Measurements from ENCODE around the gene PNPLA5.

PNPLA5 gene

GRCh38 chr22:43923191-43923590, 31.4 kb upstream of the PNPLA5 start:
- no peak overlapping the region for H2AFZ ChIP-seq (ENCODE audit: low read depth, low read length)
- H4K20me1 ChIP-seq (ENCODE audit: insufficient read depth, low read length) = peaks cover 2% of the 10 kb centered on the region; the same call in 1 of the 2 replicates
- H3K4me1 ChIP-seq (ENCODE audit: insufficient read depth, low read length) = no peaks in the 10 kb centered on the region
- ATAC-seq (ENCODE audit: insufficient read depth, low read depth) (no peak), DNase-seq (no peak)
- H3K4me2 ChIP-seq (ENCODE audit: insufficient read depth, low read length) = no peak overlapping the region
- TF ChIP-seq EZH2 (IDR thresholded peaks at IDR 0.05; ENCODE audit: borderline replicate concordance, low read depth, low read length, severe bottlenecking) (no peak), CTCF (IDR thresholded peaks at IDR 0.05; ENCODE audit: borderline replicate concordance, extremely low read depth, low read length, poor library complexity, severe bottlenecking) (no peak)
- H3K4me3 ChIP-seq (ENCODE audit: low read depth in 1 of 2, low read length in 2 of 2) = no peak overlapping the region
- no peaks in the 10 kb centered on the region for H3K79me2 ChIP-seq (ENCODE audit: insufficient read depth, low read length)
- no peak overlapping the region for H3K9ac ChIP-seq (ENCODE audit: low read depth, low read length)
- H3K36me3 ChIP-seq (ENCODE audit: insufficient read depth, low read length) = no peaks in the 10 kb centered on the region
- H3K27me3 ChIP-seq (ENCODE audit: insufficient read depth, low read length, poor library complexity) = peaks cover 1% of the 10 kb centered on the region
- no peaks in the 10 kb centered on the region for H3K9me3 ChIP-seq (ENCODE audit: insufficient read depth, low read length, severe bottlenecking)
- no peak overlapping the region for H3K27ac ChIP-seq (ENCODE audit: low read length)

GRCh38 chr22:43922123-43922522, 30.3 kb upstream of the PNPLA5 start:
- DNase-seq (no peak), ATAC-seq (ENCODE audit: insufficient read depth, low read depth) (no peak)
- no peak overlapping the region for H3K27ac ChIP-seq (ENCODE audit: low read length)
- H3K4me1 ChIP-seq (ENCODE audit: insufficient read depth, low read length) = no peaks in the 10 kb centered on the region
- TF ChIP-seq EZH2 (IDR thresholded peaks at IDR 0.05; ENCODE audit: borderline replicate concordance, low read depth, low read length, severe bottlenecking) (no peak), CTCF (IDR thresholded peaks at IDR 0.05; ENCODE audit: borderline replicate concordance, extremely low read depth, low read length, poor library complexity, severe bottlenecking) (no peak)
- no peak overlapping the region for H3K4me3 ChIP-seq (ENCODE audit: low read depth in 1 of 2, low read length in 2 of 2)
- no peak overlapping the region for H2AFZ ChIP-seq (ENCODE audit: low read depth, low read length)
- H3K36me3 ChIP-seq (ENCODE audit: insufficient read depth, low read length) = no peaks in the 10 kb centered on the region
- H4K20me1 ChIP-seq (ENCODE audit: insufficient read depth, low read length) = peaks cover 2% of the 10 kb centered on the region; the same call in 1 of the 2 replicates
- H3K27me3 ChIP-seq (ENCODE audit: insufficient read depth, low read length, poor library complexity) = no peaks in the 10 kb centered on the region
- H3K79me2 ChIP-seq (ENCODE audit: insufficient read depth, low read length) = no peaks in the 10 kb centered on the region
- H3K9ac ChIP-seq (ENCODE audit: low read depth, low read length) = no peak overlapping the region
- no peak overlapping the region for H3K4me2 ChIP-seq (ENCODE audit: insufficient read depth, low read length)
- H3K9me3 ChIP-seq (ENCODE audit: insufficient read depth, low read length, severe bottlenecking) = no peaks in the 10 kb centered on the region

- no peak overlapping the region for H3K27ac ChIP-seq (ENCODE audit: low read length)
- H3K36me3 ChIP-seq (ENCODE audit: insufficient read depth, low read length) = no peaks in the 10 kb centered on the region
- no peaks in the 10 kb centered on the region for H3K79me2 ChIP-seq (ENCODE audit: insufficient read depth, low read length)
- H3K4me3 ChIP-seq (ENCODE audit: low read depth in 1 of 2, low read length in 2 of 2) = no peak overlapping the region
- no peak for ATAC-seq (ENCODE audit: insufficient read depth, low read depth)
- H3K27me3 ChIP-seq (ENCODE audit: insufficient read depth, low read length, poor library complexity) = no peaks in the 10 kb centered on the region
- no peak overlapping the region for H2AFZ ChIP-seq (ENCODE audit: low read depth, low read length)
- H3K4me1 ChIP-seq (ENCODE audit: insufficient read depth, low read length) = no peaks in the 10 kb centered on the region
- H3K4me2 ChIP-seq (ENCODE audit: insufficient read depth, low read length) = no peak overlapping the region
- no peaks in the 10 kb centered on the region for H3K9me3 ChIP-seq (ENCODE audit: insufficient read depth, low read length, severe bottlenecking)
- TF ChIP-seq CTCF (IDR thresholded peaks at IDR 0.05; ENCODE audit: borderline replicate concordance, extremely low read depth, low read length, poor library complexity, severe bottlenecking) (no peak), EZH2 (IDR thresholded peaks at IDR 0.05; ENCODE audit: borderline replicate concordance, low read depth, low read length, severe bottlenecking) (no peak)
- H3K9ac ChIP-seq (ENCODE audit: low read depth, low read length) = no peak overlapping the region
- peaks cover 2% of the 10 kb centered on the region; the same call in 1 of the 2 replicates for H4K20me1 ChIP-seq (ENCODE audit: insufficient read depth, low read length)
- DNase-seq = no peak
These were observed 29.6 kb upstream of the PNPLA5 start for GRCh38 chr22:43921370-43921769.
